ENCODE results near the gene ZNF830.
"Not testable (repeated sequence)": the region's sequence is repeated elsewhere in the genome, so short reads cannot be mapped to it uniquely, and the experiment has no call there.

Gene ZNF830

GRCh38 chr17:34993031-34993430 is 31.7 kb downstream of the ZNF830 start:
- DNase-seq: no peak

- no peak for DNase-seq
Observed at GRCh38 chr17:34996422-34997285, 35.3 kb downstream of the ZNF830 start.

DNA sequence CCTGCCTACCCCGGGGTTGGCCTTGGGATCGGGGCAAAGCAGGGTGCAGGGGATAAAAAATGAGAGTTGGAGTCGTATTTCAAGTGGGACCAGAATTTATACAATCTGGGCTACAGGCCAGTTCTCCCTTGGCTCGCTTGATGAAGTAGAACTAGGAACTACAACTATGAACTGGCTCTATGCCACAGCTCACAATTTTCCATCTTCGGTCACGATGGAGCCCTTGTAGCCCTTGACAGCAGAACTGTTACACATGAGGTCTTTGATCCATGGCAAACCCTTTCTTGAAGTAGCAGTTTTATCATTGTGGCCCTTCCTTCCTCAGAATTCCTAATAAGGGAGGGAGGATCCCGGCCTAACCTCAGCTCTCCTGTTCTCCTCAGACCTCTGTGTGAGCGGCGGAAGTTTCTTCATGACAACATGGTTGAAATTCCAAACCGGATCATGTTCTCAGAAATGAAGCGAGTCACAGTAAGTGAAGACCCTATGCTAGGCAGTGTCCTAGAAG is 36.1 kb downstream of the ZNF830 start:
- no peak for DNase-seq

- peak; percentile 67 for DNase-seq
Observed at GRCh38 chr17:34998205-34998604, 36.9 kb downstream of the ZNF830 start.

DNA sequence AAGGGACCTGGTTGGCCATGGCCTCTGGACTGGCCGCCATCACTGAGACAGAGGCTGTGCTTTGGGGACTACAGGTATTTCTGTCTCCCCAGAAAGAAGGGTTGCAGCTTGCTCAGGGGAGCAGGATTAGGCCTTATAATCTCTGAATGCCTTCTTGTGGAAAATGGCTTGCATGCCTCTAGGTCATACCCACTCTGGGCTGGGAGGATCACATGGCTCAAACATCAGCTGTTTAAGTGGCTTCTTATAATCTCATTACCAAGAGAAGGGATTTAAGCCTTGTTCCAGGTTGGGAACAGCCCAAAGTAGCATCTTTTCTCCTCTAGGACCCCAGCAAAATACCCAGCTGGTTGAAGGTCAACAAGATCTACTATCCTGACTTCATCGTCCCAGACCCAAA is 38.1 kb downstream of the ZNF830 start:
- DNase-seq: no peak

DNA sequence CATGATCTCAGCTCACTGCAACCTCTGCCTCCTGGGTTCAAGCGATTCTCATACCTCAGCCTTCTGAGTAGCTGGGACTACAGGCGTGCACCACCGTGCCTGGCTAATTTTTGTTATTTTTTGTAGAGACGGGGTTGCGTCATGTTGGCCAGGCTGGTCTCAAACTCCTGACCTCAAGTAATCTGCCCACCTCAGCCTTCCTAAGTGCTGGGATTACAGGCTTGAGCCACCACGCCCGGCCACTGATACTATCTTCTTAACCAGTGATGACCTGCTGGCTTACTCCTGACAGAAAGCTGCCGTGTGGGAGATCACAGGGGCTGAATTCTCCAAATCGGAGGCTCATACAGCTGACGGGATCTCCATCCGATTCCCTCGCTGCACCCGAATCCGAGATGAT is 39.6 kb downstream of the ZNF830 start:
- not testable (repeated sequence) for DNase-seq

- DNase-seq: no peak
Observed at GRCh38 chr17:35001549-35001948, 40.2 kb downstream of the ZNF830 start.

DNA sequence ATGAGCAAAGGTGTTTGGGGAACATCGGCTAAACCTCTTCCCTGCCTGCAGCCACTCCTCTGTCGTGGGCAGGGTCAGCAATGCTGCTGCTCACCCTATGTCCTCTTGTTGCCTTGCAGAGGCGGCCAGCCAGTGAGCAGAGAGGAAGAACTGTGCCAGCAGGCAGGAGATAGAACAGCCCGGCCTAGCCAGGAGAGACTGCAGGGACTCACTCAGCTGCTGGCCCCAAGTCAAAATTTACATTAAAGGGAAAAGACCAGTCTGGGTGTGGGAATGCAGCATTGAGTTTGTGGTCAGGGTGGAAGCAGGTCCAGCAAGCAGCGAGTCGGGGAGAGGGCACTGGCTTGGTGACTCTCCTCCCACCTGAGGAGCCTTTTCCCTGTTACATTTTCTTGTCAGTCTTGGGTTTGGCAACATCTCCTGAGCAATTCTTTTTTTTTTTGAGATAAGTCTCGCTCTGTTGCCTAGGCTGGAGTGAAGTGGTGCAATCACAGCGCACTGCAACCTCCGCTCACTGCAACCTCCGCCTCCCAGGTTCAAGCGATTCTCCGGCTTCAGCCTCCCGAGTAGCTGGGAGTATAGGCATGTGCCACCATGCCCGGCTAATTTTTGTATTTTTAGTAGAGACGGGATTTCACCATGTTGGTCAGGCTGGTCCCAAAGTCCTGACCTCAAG is 41.7 kb downstream of the ZNF830 start:
- DNase-seq: no peak

DNA sequence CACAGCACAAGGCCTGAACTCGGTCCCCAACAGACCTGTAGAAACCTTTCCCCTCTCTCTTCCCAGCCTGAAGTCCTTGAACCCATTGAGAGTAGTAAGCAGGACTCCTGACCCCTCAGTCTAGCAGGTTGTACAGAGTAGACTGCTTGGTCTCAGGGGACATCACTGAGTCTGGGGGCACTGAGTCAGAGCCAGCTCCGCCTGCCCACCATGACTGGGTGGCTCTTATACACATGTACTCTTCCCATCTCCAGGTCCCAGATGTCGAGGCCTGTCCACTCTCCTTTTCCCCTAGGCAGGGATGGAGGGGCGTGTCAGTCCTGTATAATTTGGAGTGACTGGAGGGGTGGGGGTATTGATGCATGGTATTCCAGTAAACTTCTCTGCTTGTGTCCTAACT is 42.4 kb downstream of the ZNF830 start:
- no peak for DNase-seq

- no peak for DNase-seq
Observed at GRCh38 chr17:35006345-35006744, 45.0 kb downstream of the ZNF830 start.

GRCh38 chr17:35006961-35007360 is 45.6 kb downstream of the ZNF830 start:
- DNase-seq: no peak

DNA sequence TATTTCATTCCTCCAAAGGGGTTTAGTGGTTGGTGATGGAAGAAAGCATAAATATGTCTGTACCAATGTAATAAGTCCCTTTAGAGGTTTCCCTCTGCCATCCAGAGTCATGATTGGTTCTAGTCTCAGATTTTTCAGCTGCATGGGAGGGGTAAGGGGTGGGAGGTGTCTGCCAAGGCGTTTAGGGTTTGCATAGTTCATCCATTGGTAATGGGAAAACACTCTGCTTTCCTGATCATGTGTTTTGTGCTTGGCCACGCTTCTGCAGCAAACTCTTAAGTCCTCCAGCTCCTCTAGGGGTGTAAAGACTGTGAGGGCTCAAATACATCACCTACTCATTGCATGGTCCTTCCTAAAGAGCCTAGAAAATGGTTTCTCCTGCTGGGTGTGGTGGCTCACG is 48.8 kb downstream of the ZNF830 start:
- DNase-seq: no peak

- no peak for DNase-seq
Observed at GRCh38 chr17:35011671-35012216, 50.4 kb downstream of the ZNF830 start.

Data from effector CD8-positive, alpha-beta T cell (primary cell).